Measurements from ENCODE around the gene FAM161A.

The FAM161A gene

DNA sequence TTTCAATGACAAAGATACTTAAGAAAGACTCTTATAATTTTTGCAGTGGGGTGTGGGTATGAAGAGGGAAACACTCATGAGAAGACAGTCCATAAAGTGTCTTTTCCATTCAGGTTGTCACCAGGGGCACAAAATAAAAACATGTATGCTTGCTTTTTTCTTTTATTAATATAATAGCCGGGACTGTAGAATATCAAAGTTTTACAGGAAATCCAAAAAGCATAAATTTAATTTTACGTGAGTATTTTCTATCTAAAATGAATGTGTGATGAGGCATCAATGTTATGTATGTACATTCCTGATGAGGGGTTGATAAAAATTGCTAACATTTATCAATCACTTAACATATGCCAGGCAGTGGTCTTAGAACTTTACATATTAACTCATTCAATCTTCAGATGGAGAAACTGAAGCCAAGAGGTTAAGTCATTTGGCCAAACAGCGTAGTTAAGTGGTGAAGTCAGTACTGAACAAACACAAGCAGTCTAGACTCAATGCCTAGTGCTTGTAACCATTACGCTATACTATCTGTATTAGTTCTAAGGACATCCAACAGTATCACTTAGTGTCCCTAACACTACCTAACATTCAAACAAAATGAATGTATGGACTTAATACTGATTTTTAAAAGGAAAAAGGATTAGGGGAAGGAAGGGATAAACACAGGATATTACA lies 23.8 kb upstream of the FAM161A start:
- TF ChIP-seq FOXP2 (optimal IDR thresholded peaks at IDR 0.05; ENCODE audit: borderline replicate concordance, extremely low read depth, extremely low read length, insufficient read depth) (no peak), TAF1 (IDR thresholded peaks at IDR 0.05; ENCODE audit: borderline replicate concordance, insufficient read depth, low read length) (no peak), SIN3A (IDR thresholded peaks at IDR 0.05; ENCODE audit: borderline replicate concordance, insufficient read depth, low read length) (no peak), POLR2AphosphoS5 (IDR thresholded peaks at IDR 0.05; ENCODE audit: low read depth, low read length) (no peak)
- TF ChIP-seq, protein P1, sequence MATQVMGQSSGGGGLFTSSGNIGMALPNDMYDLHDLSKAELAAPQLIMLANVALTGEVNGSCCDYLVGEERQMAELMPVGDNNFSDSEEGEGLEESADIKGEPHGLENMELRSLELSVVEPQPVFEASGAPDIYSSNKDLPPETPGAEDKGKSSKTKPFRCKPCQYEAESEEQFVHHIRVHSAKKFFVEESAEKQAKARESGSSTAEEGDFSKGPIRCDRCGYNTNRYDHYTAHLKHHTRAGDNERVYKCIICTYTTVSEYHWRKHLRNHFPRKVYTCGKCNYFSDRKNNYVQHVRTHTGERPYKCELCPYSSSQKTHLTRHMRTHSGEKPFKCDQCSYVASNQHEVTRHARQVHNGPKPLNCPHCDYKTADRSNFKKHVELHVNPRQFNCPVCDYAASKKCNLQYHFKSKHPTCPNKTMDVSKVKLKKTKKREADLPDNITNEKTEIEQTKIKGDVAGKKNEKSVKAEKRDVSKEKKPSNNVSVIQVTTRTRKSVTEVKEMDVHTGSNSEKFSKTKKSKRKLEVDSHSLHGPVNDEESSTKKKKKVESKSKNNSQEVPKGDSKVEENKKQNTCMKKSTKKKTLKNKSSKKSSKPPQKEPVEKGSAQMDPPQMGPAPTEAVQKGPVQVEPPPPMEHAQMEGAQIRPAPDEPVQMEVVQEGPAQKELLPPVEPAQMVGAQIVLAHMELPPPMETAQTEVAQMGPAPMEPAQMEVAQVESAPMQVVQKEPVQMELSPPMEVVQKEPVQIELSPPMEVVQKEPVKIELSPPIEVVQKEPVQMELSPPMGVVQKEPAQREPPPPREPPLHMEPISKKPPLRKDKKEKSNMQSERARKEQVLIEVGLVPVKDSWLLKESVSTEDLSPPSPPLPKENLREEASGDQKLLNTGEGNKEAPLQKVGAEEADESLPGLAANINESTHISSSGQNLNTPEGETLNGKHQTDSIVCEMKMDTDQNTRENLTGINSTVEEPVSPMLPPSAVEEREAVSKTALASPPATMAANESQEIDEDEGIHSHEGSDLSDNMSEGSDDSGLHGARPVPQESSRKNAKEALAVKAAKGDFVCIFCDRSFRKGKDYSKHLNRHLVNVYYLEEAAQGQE (IDR thresholded peaks at IDR 0.05; ENCODE audit: insufficient read depth in 1 of 2, low read depth in 2 of 2, low read length in 2 of 2), result no peak

DNA sequence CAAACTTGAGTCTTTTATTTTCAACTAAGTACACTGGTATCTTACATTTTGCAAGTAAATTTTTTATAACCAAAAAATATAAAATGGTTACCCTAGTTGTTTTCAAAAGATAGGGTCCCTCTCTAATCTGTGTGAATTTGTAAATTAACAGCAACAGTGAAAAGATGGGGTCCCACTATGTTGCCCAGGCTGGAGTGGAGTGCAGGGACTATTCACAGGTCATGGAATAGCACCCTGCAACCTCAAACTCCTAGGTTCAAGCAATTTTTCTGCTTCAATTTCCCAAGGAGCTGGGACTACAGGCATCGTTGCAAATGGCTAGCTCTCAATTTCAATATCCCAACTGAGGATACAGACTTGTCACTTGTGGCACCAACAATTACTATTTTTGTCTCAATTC lies 22.5 kb upstream of the FAM161A start:
- TF ChIP-seq POLR2AphosphoS5 (IDR thresholded peaks at IDR 0.05; ENCODE audit: low read depth, low read length) (no peak), FOXP2 (optimal IDR thresholded peaks at IDR 0.05; ENCODE audit: borderline replicate concordance, extremely low read depth, extremely low read length, insufficient read depth) (no peak)
- TF ChIP-seq, protein P1 (IDR thresholded peaks at IDR 0.05; ENCODE audit: insufficient read depth in 1 of 2, low read depth in 2 of 2, low read length in 2 of 2), result no peak

DNA sequence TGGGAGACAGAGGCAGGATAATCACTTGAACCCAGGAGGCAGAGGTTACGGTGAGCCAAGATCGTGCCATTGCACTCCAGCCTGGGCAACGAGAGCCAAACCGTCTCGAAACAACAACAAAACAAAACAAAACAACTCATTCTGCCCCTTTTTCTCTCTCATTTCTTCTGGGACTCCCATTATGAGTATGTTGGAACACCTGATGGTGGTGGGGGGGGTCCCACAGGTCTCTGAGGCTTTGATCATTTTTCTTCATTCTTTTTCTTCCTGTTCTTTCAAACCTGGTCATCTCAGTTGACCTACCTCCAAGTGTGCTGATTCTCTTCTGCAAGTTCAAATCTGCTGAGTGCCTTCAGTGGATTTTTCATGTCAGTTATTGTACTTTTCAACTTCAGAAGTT lies 8.2 kb upstream of the FAM161A start:
- TF ChIP-seq TAF1 (IDR thresholded peaks at IDR 0.05; ENCODE audit: borderline replicate concordance, insufficient read depth, low read length), result no peak
- no peak for TF ChIP-seq POLR2AphosphoS5 (IDR thresholded peaks at IDR 0.05; ENCODE audit: low read depth, low read length)

DNA sequence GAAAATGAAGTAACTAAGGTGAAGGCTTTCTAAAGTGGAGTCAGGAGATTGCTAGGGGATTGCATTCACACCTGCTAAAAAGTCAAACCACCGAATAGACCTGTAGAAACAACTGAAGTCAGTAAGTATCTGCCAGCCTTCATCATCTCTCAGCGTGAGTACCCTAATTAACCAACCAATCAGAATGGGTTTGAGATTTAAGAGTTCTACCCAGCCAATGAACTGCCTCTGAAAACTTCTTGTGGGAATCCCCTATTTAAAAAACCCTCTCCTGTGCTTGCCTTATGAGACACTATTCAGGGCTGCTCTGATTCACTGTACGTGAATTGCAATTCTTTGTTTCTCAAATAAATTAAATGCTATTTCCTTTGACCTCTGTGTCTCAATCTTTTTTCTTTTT lies 3.4 kb upstream of the FAM161A start:
- TF ChIP-seq SIN3A (IDR thresholded peaks at IDR 0.05; ENCODE audit: borderline replicate concordance, insufficient read depth, low read length), result no peak
- TF ChIP-seq, protein P1 (IDR thresholded peaks at IDR 0.05; ENCODE audit: insufficient read depth in 1 of 2, low read depth in 2 of 2, low read length in 2 of 2), result no peak
- TF ChIP-seq TAF1 (IDR thresholded peaks at IDR 0.05; ENCODE audit: borderline replicate concordance, insufficient read depth, low read length), result no peak
- no peak for TF ChIP-seq POLR2AphosphoS5 (IDR thresholded peaks at IDR 0.05; ENCODE audit: low read depth, low read length)
- no peak for TF ChIP-seq FOXP2 (optimal IDR thresholded peaks at IDR 0.05; ENCODE audit: borderline replicate concordance, extremely low read depth, extremely low read length, insufficient read depth)

DNA sequence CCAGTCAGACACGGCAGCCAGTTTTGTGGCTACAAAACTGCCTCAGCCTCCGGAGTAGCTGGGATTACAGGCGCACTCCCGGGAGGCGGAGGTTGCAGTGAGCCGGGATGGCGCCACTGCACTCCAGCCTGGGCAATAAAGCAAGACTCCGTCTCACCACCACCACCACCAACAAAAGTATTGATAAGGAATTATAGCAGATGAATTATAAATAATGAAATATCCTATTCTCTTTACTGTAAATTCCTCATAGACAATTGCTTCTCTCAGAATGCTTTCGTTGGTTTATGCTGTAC lies 1.4 kb upstream of the FAM161A start:
- TF ChIP-seq, protein P1 (IDR thresholded peaks at IDR 0.05; ENCODE audit: insufficient read depth in 1 of 2, low read depth in 2 of 2, low read length in 2 of 2), result no peak
- no peak for TF ChIP-seq FOXP2 (optimal IDR thresholded peaks at IDR 0.05; ENCODE audit: borderline replicate concordance, extremely low read depth, extremely low read length, insufficient read depth)
- no peak for TF ChIP-seq SIN3A (IDR thresholded peaks at IDR 0.05; ENCODE audit: borderline replicate concordance, insufficient read depth, low read length)
- no peak for TF ChIP-seq TAF1 (IDR thresholded peaks at IDR 0.05; ENCODE audit: borderline replicate concordance, insufficient read depth, low read length)
- no peak for TF ChIP-seq POLR2AphosphoS5 (IDR thresholded peaks at IDR 0.05; ENCODE audit: low read depth, low read length)

Measured in PFSK-1 (cell line).